H1 (cell line): ENCODE data around the gene MYO5A. TPM values are rescaled to one million over a fixed set of nuclear protein-coding genes. Genes with fewer than 3 reads are reported as not detected.

ENCODE experiments used
- CTCF ChIA-PET: fragments of 300-600 bp; sonication (Branson Sonifier 250); formaldehyde crosslinking; loops from one replicate; lab custom pipeline; 2021; ENCODE audit not compliant: partially characterized antibody; lab: Charles Lee
- POLR2A ChIA-PET: fragments of 300-600 bp; sonication (Branson Sonifier 250); formaldehyde crosslinking; loops from one replicate; lab custom pipeline; 2021; ENCODE audit warnings: inconsistent platforms; ENCODE audit not compliant: partially characterized antibody; lab: Charles Lee
- DNase-seq, 2 experiments: peaks; one replicate each; pipeline versions ENCODE4 v3.0.0 to v3.0.0-alpha.2; 2010 to 2022; ENCODE audit warnings: low spot score in 2 of 2, low read depth in 1 of 2, mixed read lengths in 1 of 2
- FAIRE-seq: peaks from 2 replicates; lab custom pipeline; 2011; peaks lifted over from hg19 to GRCh38; lab: Jason Lieb, UNC
- H2AFZ ChIP-seq: 2 replicates; pipeline ENCODE4 v1.8.1; 2012; ENCODE audit warnings: low read length, inconsistent platforms
- H2AK5ac ChIP-seq: 2 replicates; pipeline ENCODE4 v1.6.1; 2013; ENCODE audit warnings: low read depth, low read length
- H2BK120ac ChIP-seq: replicated peaks from 2 replicates; pipeline ENCODE3; 2013; ENCODE audit warnings: low read depth, low read length, inconsistent platforms
- H2BK12ac ChIP-seq: 2 replicates; pipeline ENCODE4 v1.6.1; 2013; ENCODE audit warnings: low read depth, low read length
- H2BK15ac ChIP-seq: 2 replicates; pipeline ENCODE4 v1.6.1; 2013; ENCODE audit warnings: low read length
- H2BK20ac ChIP-seq: 2 replicates; pipeline ENCODE4 v1.6.1; 2013; ENCODE audit warnings: low read length
- H2BK5ac ChIP-seq: 2 replicates; pipeline ENCODE4 v1.6.1; 2013; ENCODE audit warnings: low read depth, low read length
- H3K14ac ChIP-seq: 2 replicates; pipeline ENCODE4 v1.6.1; 2013; ENCODE audit warnings: inconsistent platforms; ENCODE audit not compliant: insufficient read length
- H3K18ac ChIP-seq: 2 replicates; pipeline ENCODE4 v1.6.1; 2013; ENCODE audit warnings: low read length; ENCODE audit errors: extremely low read depth
- H3K23ac ChIP-seq: 2 replicates; pipeline ENCODE4 v1.6.1; 2013; ENCODE audit warnings: inconsistent platforms; ENCODE audit not compliant: insufficient read length
- H3K23me2 ChIP-seq: 2 replicates; pipeline ENCODE4 v1.6.1; 2013; ENCODE audit warnings: low read depth, low read length
- H3K27ac ChIP-seq: 2 replicates; pipeline ENCODE4 v1.6.1; 2011; ENCODE audit warnings: low read depth, low read length, inconsistent platforms
- H3K27me3 ChIP-seq, 4 experiments: replicated peaks in 1 of 4; 1 replicate in 1 of 4; 2 replicates in 3 of 4; pipeline versions ENCODE4 v1.6.1 to v1.8.1; 2011 to 2013; ENCODE audit warnings: low read length in 3 of 4, mild to moderate bottlenecking in 3 of 4, inconsistent platforms in 2 of 4, mixed read lengths in 2 of 4, moderate library complexity in 1 of 4; ENCODE audit not compliant: control insufficient read depth in 3 of 4, insufficient read depth in 3 of 4; ENCODE audit errors: extremely low read depth in 1 of 4
- H3K36me3 ChIP-seq, 4 experiments: 2 replicates each; pipeline versions ENCODE4 v1.6.1 to v1.8.1; 2011 to 2013; ENCODE audit warnings: mild to moderate bottlenecking in 4 of 4, low read length in 3 of 4, moderate library complexity in 2 of 4, control low read depth in 1 of 4, inconsistent platforms in 1 of 4; ENCODE audit not compliant: insufficient read depth in 4 of 4, control insufficient read depth in 2 of 4
- H3K4ac ChIP-seq: replicated peaks from 2 replicates; pipeline ENCODE3; 2013; ENCODE audit warnings: low read length, low read depth, mixed read lengths, inconsistent platforms; ENCODE audit not compliant: insufficient read length
- H3K4me1 ChIP-seq, 4 experiments: replicated peaks in 1 of 4; 1 replicate in 1 of 4; 2 replicates in 3 of 4; pipeline versions ENCODE4 v1.6.1 to v1.8.1; 2011 to 2013; ENCODE audit warnings: low read length in 3 of 4, inconsistent platforms in 2 of 4, mixed read lengths in 1 of 4; ENCODE audit not compliant: insufficient read depth in 4 of 4, control insufficient read depth in 3 of 4
- H3K4me2 ChIP-seq, 2 experiments: 2 replicates each; pipeline versions ENCODE4 v1.6.1 to v1.8.1; 2011 to 2013; ENCODE audit warnings: low read depth in 2 of 2, low read length in 2 of 2, control low read depth in 1 of 2, inconsistent platforms in 1 of 2, mild to moderate bottlenecking in 1 of 2; ENCODE audit not compliant: insufficient read depth in 1 of 2
- H3K4me3 ChIP-seq, 4 experiments: fragments of 200-600, 300-600 bp in 1 of 4; sonication (generic), shearing (Covaris generic), sonication (Bioruptor Twin) in 1 of 4; 2 replicates each; pipeline versions ENCODE4 v1.5.1 to v1.8.1; 2011 to 2016; ENCODE audit warnings: low read length in 4 of 4, low read depth in 3 of 4, control low read depth in 2 of 4, inconsistent platforms in 2 of 4, mild to moderate bottlenecking in 2 of 4, mixed read lengths in 1 of 4, moderate library complexity in 1 of 4; ENCODE audit not compliant: insufficient read depth in 2 of 4; ENCODE audit errors: extremely low read depth in 1 of 4
- H3K56ac ChIP-seq: replicated peaks from 2 replicates; pipeline ENCODE3; 2013; ENCODE audit warnings: low read depth, mild to moderate bottlenecking, mixed read lengths, low read length, inconsistent platforms; ENCODE audit not compliant: insufficient read length
- H3K79me1 ChIP-seq: 2 replicates; pipeline ENCODE4 v1.6.1; 2013; ENCODE audit warnings: low read depth, low read length, control low read depth
- H3K79me2 ChIP-seq, 2 experiments: 2 replicates each; pipeline versions ENCODE4 v1.6.1 to v1.8.1; 2012 to 2013; ENCODE audit warnings: low read length in 2 of 2, mild to moderate bottlenecking in 2 of 2, inconsistent platforms in 1 of 2; ENCODE audit not compliant: insufficient read depth in 2 of 2, control insufficient read depth in 1 of 2
- H3K9ac ChIP-seq, 4 experiments: replicated peaks in 1 of 4; 1 replicate in 1 of 4; 2 replicates in 3 of 4; pipeline versions ENCODE4 v1.6.1 to v1.8.1; 2011 to 2013; ENCODE audit warnings: low read depth in 3 of 4, low read length in 3 of 4, control low read depth in 2 of 4, mild to moderate bottlenecking in 2 of 4, moderate library complexity in 2 of 4, inconsistent platforms in 1 of 4; ENCODE audit errors: extremely low read depth in 1 of 4
- H3K9me3 ChIP-seq, 2 experiments: 2 replicates each; pipeline versions ENCODE4 v1.6.1 to v1.8.1; 2012 to 2013; ENCODE audit warnings: mild to moderate bottlenecking in 2 of 2, moderate library complexity in 2 of 2, control low read depth in 1 of 2, inconsistent platforms in 1 of 2, low read depth in 1 of 2, low read length in 1 of 2, mixed read lengths in 1 of 2; ENCODE audit not compliant: insufficient read depth in 2 of 2
- H4K20me1 ChIP-seq, 2 experiments: replicated peaks in 1 of 2; 2 replicates each; pipeline versions ENCODE3 to v1.8.1; 2011 to 2013; ENCODE audit warnings: inconsistent platforms in 2 of 2, low read length in 2 of 2, mild to moderate bottlenecking in 1 of 2; ENCODE audit not compliant: insufficient read depth in 2 of 2, control insufficient read depth in 1 of 2
- H4K5ac ChIP-seq: 2 replicates; pipeline ENCODE4 v1.6.1; 2013; ENCODE audit warnings: low read length, low read depth, mixed read lengths, inconsistent platforms; ENCODE audit not compliant: insufficient read length
- H4K8ac ChIP-seq: 2 replicates; pipeline ENCODE4 v1.8.0; 2013; ENCODE audit warnings: mild to moderate bottlenecking, moderate library complexity, low read length, inconsistent platforms; ENCODE audit not compliant: insufficient read depth; ENCODE audit errors: extremely low read depth
- H4K91ac ChIP-seq: replicated peaks from 2 replicates; pipeline ENCODE3; 2013; ENCODE audit warnings: low read length, mixed read lengths, inconsistent platforms; ENCODE audit not compliant: insufficient read length
- BRCA1 ChIP-seq: IDR thresholded peaks from 2 replicates; pipeline ENCODE4 v1.6.1; 2012; ENCODE audit warnings: low read depth, low read length, improper control_type of control experiment
- CEBPB ChIP-seq: IDR thresholded peaks from 2 replicates; pipeline ENCODE4 v1.6.1; 2012; ENCODE audit warnings: low read depth, low read length
- CTBP2 ChIP-seq: IDR thresholded peaks from 2 replicates; pipeline ENCODE4 v1.7.0; 2011; ENCODE audit warnings: borderline replicate concordance, mild to moderate bottlenecking, moderate library complexity, mixed read lengths, low read length; ENCODE audit not compliant: insufficient read depth, insufficient read length
- JUN ChIP-seq: IDR thresholded peaks from 2 replicates; pipeline ENCODE4 v1.6.1; 2011; ENCODE audit warnings: low read depth, mild to moderate bottlenecking, improper control_type of control experiment, low read length
- JUND ChIP-seq: IDR thresholded peaks from 2 replicates; pipeline ENCODE4 v1.6.1; 2011; ENCODE audit warnings: mild to moderate bottlenecking, improper control_type of control experiment, low read length
- KDM1A ChIP-seq: fragments of 200-600, 300-600 bp; sonication (generic); IDR thresholded peaks from 2 replicates; pipeline ENCODE4 v1.7.1; 2016; ENCODE audit warnings: mild to moderate bottlenecking, low read length, borderline replicate concordance
- KDM4A ChIP-seq: IDR thresholded peaks from one replicate; pipeline ENCODE4 v1.7.1; 2012; ENCODE audit warnings: low read depth, mild to moderate bottlenecking, moderate library complexity, low read length, inconsistent platforms; ENCODE audit not compliant: severe bottlenecking
- POU5F1 ChIP-seq: IDR thresholded peaks from 2 replicates; pipeline ENCODE4 v1.6.1; 2011; ENCODE audit warnings: low read depth, mild to moderate bottlenecking, low read length, moderate library complexity
- RAD21 ChIP-seq, 2 experiments: IDR thresholded peaks in 1 of 2; conservative IDR thresholded peaks in 1 of 2; 2 replicates each; pipeline ENCODE4 v1.6.1; 2011; ENCODE audit warnings: low read depth in 2 of 2, low read length in 2 of 2, improper control_type of control experiment in 1 of 2, inconsistent platforms in 1 of 2, mild to moderate bottlenecking in 1 of 2, moderate library complexity in 1 of 2
- SUZ12 ChIP-seq: fragments of 200-600 bp; sonication (generic); IDR thresholded peaks from 2 replicates; pipeline ENCODE4 v1.6.1; 2012; ENCODE audit warnings: mild to moderate bottlenecking, inconsistent platforms, low read length, moderate library complexity, mixed read lengths
- TAF7 ChIP-seq: optimal IDR thresholded peaks from 2 replicates; pipeline ENCODE3; 2011; ENCODE audit warnings: low read depth, mild to moderate bottlenecking, inconsistent platforms, low read length, moderate library complexity, borderline replicate concordance
- ZNF274 ChIP-seq: IDR thresholded peaks from 2 replicates; pipeline ENCODE4 v1.7.0; 2012; ENCODE audit warnings: low read length, borderline replicate concordance; ENCODE audit errors: extremely low read depth
- polyA plus RNA-seq, 7 experiments: library from polyadenylated mRNA; depleted of rRNA in 3 of 7; stranded (reverse) in 5 of 7; unstranded in 2 of 7; fragments of >200 nt in 5 of 7; fragments of 200-250 nt in 2 of 7; gene quantifications; 1 replicate in 5 of 7; 2 replicates in 1 of 7; 4 replicates in 1 of 7; pipeline versions ENCODE4 v1.2.1 to v1.2.3, GENCODE V29; 2011 to 2013; ENCODE audit warnings: missing spikeins in 2 of 7, mixed read lengths in 2 of 7
- total RNA-seq: library from RNA; stranded (reverse); fragmentation: NEBNext Ultra II Directional; extraction: Animal tissue kit (Norgen Biotek cat#: 25700); gene quantifications from 2 replicates; pipeline ENCODE4 v1.2.1, GENCODE V29; 2021
- TF ChIP-seq, protein P1 (sequence below): IDR thresholded peaks from 2 replicates; pipeline ENCODE4 v1.6.1; 2011; ENCODE audit warnings: low read depth, mild to moderate bottlenecking, low read length; ENCODE audit not compliant: insufficient read depth

Gene MYO5A
- total and polyA plus RNA-seq, 2 of the 8 experiments (the other 6 are each of a cell fraction or from before 2014, with no cell fraction given): 11.4 to 24.7 TPM

DNA sequence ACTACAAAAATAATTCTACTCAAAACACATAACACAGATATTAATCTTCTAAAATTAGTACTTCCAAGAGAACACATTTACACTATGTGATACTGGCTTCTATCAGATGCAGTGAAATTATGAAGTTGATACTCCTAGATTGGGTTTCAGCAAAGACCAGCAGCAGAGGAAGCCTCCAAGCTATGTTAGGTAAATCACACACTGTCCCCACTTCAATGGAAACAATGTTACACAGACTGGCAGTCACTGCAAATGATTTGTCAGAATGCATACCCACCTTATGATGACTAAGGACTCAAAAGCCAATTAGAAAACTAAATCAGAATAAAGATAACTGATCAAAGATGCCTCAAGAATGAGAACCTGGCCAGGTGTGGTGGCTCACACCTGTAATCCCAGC is 143.0 kb downstream of the MYO5A start:
- Histone ChIP-seq H2BK12ac (no peak overlapping the region), H4K91ac (no peak overlapping the region), H3K27me3 (no peaks in the 10 kb centered on the region), H3K56ac (no peak overlapping the region), H3K4ac (no peak overlapping the region), H3K4me2 (no peak overlapping the region), H2BK120ac (no peak overlapping the region), H3K14ac (no peak overlapping the region), H2AFZ (no peak overlapping the region), H2BK15ac (no peak overlapping the region), H2BK5ac (no peak overlapping the region), H3K23ac (no peak overlapping the region), H3K79me2 (no peaks in the 10 kb centered on the region), H3K4me3 (no peak overlapping the region), H4K8ac (no peak overlapping the region), H3K9me3 (no peaks in the 10 kb centered on the region), H3K79me1 (no peaks in the 10 kb centered on the region), H3K36me3 (peaks cover 0 to 9% (median 3%) of the 10 kb centered on the region in 4 experiments; a peak in 2 of 8 replicates), H4K5ac (no peak overlapping the region), H3K23me2 (peaks cover 2% of the 10 kb centered on the region; the same call in 1 of the 2 replicates), H4K20me1 (no peaks in the 10 kb centered on the region), H3K4me1 (no peaks in the 10 kb centered on the region), H3K18ac (no peak overlapping the region), H2AK5ac (no peak overlapping the region), H3K9ac (no peak overlapping the region), H2BK20ac (no peak overlapping the region), H3K27ac (no peak overlapping the region)
- ChIA-PET POLR2A (no interaction called here), CTCF (no interaction called here)
- no peak for DNase-seq
- no peak for FAIRE-seq
- TF ChIP-seq, protein P1, sequence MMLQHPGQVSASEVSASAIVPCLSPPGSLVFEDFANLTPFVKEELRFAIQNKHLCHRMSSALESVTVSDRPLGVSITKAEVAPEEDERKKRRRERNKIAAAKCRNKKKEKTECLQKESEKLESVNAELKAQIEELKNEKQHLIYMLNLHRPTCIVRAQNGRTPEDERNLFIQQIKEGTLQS: no peak
- no peak for TF ChIP-seq JUN
- no peak for TF ChIP-seq KDM4A
- no peak for TF ChIP-seq JUND
- no peak for TF ChIP-seq BRCA1
- TF ChIP-seq RAD21 (IDR thresholded peaks at IDR 0.05 in 1 of 2, conservative IDR thresholded peaks at IDR 0.05 in 1 of 2; ENCODE audit: low read depth in 2 of 2, low read length in 2 of 2): no peak
- no peak for TF ChIP-seq TAF7
- no peak for TF ChIP-seq CEBPB
- no peak for TF ChIP-seq SUZ12
- no peak for TF ChIP-seq KDM1A
- TF ChIP-seq POU5F1: no peak
- TF ChIP-seq ZNF274: no peak
- TF ChIP-seq CTBP2: no peak
